Measurements from ENCODE around the gene ZPBP2.
A peak's percentile ranks its signal among the peaks of the same experiment; 100 is the strongest.
"Not testable (repeated sequence)": the region's sequence is repeated elsewhere in the genome, so short reads cannot be mapped to it uniquely, and the experiment has no call there.

The ZPBP2 gene

DNA sequence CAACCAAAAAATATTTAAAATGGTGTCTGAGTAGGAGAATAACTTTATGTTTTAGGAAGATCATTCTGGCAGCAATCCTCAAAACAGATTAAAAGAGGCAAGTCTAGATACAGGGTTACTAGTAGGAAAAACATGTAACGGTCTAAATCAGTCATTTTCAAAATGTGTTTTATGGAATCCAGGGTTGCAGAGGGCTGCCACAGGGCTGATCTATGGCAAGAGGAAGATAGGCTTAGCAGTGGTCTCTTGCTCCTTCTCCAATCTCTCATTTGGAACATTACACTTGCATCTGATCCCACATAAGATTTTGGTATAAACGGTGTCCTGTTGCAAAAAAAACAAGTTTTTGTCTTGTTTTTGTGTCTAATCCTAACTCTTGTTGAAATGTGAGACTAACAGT, 13.1 kb upstream of the ZPBP2 start:
- DNase-seq: no peak

DNA sequence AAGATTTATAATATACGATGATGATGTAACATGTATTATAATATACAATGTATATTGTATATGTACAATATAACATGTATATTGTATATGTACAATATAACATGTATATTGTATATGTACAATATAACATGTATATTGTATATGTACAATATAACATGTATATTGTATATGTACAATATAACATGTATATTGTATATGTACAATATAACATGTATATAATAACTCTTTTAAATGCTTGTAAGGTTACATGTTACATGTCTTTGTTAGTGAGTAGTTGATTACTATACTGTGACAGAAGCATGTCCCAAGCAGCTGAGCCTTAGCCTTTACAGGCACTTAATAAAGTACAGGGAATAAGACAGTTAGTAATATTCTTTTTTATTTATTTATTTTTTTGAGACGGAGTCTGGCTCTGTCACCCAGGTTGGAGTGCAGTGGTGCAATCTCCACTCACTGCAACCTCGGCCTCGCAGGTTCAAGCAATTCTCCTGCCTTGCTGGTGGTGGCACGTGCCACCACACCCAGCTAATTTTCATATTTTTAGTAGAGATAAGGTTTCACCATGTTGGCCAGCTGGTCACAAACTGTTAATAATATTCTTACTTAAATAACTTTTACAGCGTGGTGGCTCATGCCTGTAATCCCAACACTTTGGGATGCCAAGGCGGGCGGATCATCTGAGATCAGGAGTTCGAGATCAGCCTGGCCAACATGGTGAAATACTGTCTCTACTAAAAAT, 11.9 kb upstream of the ZPBP2 start:
- not testable (repeated sequence) for DNase-seq

DNA sequence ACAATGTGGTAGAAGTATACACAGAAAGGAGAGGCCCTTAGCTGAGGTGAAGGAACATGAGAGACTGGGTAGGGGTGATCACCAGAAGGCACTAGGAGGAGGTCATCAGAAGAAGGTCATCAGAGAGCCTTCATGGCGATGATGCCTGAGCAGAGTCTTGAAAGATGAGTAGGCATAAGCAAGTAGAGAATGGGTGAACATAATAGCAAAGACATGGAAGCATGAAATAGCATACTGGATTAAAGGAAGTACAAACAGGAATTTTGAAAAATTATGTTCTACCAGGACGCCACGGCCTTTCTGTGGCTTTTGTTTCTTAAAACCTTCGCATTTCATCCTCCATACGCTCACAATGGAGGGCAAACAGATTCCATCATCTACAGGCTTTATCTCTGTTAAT, 6.8 kb upstream of the ZPBP2 start:
- DNase-seq: no peak

DNA sequence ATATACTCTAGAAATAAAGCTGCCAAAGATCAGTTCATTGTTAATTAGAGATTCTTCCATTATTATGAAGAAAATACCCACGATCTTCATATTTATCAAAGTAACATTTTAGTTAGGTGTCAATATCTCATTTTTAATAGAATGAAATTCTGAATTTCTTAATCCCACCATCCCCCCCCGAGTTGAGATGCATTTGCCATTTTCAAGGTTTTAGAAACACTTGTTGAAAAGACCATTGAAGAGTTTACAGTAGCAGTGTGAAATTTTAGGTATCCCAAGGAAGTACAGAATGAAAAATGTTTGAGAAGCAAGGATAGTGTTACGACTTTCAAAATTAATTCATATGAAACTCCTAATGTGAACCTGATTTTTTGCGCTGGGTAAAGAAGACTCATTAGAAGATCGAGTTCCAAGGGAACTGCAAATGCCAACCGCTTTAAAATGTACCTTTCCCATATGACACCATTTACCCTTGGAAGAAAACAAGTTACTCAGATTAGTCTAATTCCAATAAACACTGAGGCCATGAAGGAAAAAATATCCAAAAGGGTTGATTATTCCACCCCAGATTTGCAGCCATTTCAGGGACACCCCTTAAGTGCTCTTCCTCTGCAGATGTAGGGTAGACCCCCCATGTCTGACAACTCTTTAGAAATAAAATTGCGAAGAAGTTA, 4.6 kb upstream of the ZPBP2 start:
- DNase-seq: no peak

DNA sequence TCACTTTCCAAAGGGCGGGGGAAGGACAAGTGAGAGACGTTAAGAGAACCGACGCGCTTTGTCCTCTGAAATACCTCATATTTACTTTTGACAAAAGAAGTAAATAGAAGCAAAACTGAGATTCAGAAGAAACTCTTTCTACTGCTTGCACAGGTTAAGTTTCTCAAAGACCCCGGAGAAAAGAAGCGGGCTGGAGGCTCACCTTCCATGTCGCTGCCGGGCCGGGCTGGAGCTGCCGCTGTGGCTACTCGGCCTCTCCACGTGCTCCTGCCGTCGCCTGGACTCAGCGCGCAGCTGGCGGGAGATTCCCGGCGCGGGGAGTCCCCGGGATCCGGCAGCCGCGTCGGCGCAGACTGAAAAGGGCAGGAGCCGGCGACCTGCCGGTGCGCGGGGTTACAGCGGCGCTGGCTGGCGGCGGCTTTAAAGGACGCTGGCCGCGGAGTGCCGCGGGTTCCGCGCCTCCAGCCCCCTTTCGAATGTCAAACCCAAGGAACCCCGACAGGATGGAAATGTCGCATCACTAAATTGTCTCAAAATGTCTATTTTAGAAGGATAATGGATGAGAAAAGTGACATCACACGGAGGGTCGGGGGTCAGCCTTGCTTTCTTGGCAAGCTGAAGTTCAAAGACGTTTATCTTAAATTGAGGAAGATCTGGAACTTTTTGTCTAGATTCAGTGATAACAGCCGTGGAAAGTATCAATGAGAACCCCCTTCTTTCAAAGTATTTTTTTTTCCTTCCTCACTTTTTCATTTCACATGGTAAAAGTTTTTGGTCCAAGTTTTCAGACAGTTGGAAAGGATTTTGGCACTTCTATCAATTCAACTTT, 3.9 kb upstream of the ZPBP2 start, which contains the start of gene IKZF3:
TSS of gene IKZF3 (minus strand) at position 395 of the 829 bp plus-strand sequence. CDS start at position 209, 186 bp downstream.
- DNase-seq: peak in 4 of 51 donors; percentile 4 to 19 (median 14)

DNA sequence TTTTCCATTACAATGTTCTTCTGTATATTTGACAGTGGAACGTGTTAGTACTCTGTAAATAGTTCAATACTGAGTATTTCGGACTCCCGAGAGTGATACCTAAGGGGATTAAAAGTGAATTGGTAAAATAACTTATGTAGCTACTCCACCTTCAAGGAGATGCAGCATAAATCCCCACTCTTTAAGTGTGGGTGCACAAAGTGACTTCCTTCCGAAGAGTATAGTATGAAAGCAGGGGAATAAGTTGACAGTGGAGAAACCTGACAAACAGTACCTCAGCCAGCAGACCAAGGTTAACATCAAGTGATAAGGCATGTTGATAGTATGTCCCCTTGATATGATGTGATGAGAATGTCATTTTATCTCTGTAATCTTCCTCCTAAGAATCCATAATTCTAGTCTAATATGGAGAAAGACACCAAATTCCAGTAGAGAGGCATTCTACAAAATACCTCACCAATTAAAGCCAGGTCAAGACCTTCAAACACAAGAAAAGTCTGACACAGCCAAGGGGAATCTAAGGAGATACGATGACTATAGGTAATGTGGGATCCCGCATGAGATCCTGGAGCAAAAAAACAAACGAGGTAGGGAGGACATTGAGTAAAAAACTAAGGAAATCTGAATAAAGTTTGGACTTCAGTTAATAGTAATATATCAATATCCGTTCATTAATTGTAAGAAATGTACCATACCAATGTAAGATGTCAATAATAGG, 1.8 kb upstream of the ZPBP2 start:
- no peak for DNase-seq

DNA sequence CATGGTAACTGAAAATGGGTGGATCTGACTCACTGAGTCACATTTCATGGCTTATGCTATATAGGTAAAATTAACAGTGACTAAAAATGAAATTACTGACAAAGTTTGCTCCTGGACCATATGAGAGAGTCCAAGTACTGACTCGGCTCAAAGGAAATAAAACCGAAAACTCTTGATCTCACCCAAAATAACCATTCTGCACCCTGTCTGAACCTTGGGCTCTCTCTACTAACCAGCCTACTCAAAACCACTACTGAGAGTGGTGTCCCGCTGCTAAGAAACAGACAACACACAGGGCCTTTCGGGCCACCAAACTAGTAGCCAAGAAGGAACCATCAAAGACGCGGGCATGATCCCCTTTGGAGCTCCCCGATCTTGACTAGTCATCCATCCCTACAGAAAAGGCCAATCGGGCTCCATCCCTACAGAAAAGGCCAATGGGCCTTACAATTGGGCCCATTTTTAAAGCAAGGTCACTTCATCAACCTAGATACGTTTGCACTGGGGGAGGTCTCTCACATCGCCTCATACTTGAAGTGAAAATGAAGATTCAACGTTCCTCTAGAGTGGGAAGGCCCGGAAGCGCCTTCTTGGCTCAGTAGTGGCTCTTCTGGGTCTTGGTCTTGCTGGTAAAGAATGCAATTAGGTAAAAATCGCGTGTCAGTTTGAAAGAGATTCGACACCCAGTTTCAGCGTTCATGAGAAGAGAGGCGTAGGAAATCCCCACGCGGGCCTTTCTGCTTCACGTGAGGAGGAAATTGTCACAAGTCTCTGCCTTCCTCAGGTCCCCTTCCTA, 720 bp upstream of the ZPBP2 start:
- no peak for DNase-seq

DNA sequence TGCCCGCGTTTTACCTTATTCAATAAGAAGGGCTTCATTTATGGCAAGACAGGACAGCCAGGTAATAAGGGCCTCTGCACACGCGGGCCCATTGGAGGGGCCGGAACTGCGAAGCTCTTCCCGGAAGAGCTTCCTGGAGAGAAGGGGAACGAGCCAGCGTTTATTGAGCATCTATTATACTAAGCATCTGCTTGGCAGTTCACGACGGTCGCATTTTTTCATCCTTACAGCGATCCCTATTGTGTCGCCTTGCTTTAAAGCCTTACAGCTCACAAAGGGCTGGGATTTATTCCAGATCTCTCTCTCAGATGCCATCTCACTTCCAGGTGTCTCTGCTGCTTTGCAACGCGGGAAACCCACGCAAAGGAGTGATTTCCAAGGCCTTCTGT, 546 bp downstream of the ZPBP2 start:
- no peak for DNase-seq

DNA sequence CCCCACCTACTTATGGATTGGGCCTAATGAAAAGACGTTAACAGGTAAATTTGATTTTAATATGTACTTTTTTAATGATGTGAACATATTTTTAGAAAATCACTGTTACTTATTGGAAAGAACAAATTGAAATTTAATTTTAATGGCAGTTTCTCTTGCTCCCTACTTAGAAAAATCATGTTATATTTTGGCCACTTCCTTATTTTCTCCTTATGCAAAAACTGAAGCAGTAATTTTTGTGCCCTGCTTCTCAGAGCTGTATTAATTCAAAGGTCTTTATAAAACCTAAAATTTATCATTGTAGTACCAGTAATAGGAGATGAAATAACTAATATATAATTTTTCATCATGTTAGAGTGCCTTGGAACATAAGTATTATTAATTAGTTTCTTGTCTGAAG, 2.8 kb downstream of the ZPBP2 start:
- no peak for DNase-seq

DNA sequence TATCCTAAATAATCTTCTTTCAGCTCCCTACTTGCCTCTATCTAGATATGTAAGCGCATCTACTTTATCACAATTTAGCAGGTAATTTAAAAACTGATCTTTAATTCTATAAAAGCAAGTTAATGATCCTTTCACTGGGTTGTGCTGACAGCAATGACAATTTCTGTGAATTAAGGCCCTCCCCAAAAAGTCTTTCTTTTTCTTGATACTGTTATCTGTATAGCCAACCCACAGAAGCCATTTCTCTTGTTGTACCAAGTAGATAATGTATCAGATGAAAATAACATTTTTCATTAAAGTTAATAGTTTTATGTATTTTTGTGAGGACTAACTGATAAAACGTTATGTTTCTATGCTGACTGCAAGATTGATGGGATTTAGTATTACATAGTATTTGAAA, 3.8 kb downstream of the ZPBP2 start:
- DNase-seq: no peak

DNA sequence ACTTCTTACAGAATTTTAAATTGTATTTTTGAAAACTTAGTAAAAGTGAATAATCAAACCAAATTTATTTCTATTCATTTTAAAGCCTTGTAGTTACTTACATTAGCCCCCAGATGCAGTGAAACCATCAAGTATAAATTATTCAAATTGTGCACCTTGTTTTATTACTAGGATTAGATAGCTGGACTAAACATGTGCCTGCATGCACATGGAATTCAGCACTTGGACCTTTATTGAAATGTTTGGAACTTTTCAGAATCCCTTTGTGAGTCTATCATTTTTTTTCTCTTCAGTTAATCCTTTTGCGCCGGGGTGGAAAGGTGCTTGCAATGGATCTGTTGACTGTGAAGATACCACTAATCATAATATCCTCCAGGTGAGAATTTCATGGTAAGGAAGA, 4.7 kb downstream of the ZPBP2 start:
- no peak for DNase-seq

DNA sequence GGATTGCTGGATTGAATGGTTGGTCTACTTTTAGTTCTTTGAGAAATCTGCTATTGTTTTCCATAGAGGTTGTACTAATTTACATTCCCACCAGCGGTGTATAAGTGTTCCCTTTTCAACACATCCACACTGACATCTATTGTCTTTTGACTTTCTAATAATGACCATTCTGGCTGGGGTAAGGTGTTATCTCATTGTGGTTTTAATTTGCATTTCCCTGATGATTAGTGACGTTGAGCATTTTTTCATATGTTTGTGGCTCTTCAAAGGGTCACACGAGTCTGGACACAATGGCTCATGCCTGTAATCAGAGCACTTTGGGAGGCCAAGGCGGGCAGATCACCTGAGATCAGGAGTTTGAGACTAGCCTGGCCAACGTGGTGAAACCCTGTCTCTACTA, 18.1 kb downstream of the ZPBP2 start:
- not testable (repeated sequence) for DNase-seq

DNA sequence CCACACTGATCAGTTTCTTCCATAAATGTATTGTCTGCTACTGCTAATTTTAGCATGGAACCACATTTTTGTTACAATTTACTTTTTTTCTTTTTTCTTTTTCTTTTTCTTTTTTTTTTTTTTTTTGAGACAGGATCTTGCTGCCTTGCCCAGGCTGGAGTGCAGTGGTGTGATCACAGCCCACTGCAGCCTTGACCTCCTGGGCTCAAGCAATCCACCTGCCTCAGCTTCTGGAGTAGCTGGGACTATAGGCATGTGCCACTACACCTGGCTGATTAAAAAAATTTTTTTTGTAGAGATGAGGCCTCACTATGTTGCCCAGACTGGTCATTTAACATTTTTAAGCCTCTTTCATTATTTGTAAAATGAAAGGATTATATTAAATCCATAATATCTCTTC, 19.1 kb downstream of the ZPBP2 start:
- no peak for DNase-seq

DNA sequence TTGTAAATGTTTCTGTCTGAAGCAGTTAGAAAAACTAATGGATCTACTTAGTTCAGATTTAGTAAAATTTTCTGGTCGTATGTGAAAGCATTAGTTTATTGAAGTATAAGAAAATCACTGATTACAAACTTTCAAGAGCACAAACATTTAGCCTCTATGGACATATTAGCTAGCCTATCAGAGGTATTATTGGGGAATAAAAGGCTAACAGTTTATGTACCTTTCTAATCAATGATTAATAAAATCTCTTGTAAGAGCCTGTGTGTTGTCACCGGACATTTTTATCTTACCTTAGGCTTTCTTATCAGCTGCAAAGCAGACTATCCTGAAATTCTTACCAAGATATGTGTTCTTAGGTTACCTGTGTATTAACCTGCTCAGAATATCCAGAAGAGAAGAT, 21.2 kb downstream of the ZPBP2 start:
- no peak for DNase-seq

DNA sequence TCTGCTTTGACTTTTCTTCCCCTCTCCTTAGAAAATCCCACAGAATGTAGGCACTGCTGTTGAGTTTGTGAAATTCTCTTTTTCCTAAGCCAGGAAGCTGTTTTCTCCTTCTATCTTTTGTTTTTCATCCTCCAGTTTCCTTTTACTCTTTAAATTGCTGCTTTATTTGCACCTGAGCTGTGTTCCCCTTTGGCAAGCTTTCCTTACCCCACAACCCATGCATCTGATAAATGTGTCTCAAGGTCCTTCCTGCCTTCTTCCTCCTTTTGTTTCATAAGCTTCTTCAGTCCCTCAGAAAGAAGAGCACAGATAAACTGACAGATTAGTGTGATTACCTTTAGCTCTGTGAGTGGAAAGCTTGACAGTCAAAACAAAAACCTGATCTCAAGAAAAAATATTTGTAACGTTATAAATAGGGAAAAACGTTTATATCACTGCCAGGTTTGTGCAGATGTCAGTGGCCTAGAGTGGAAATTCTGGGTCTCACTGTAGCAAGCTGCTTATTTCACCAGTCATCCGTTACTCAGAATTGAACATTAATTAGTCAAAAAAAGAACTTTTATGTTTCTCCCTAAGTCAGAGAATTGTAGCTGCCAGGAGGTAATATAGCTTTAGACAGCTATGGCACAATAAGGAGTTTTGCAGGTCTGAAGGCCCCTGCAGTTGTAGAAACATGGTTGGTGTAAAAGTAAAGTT, 26.8 kb downstream of the ZPBP2 start:
- DNase-seq: no peak

DNA sequence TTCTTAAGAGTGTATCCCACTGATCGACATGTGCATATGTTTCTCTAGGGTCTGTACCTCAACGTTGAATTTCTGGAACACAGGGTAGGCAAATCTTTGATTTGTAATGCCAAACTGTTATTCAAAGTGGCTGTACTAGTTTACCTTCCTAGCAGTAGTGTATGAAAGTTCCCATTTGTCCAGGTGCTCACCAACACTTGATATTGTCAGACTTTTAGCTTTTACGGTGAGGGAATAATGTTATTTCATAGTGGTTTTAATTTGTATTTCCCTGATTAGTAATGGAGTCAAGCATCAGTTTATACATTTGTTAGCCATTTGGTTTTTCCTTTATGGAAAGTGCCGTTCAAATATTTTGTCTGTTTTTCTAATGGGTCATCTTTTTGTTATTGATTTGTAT, 30.1 kb downstream of the ZPBP2 start:
- DNase-seq: no peak

DNA sequence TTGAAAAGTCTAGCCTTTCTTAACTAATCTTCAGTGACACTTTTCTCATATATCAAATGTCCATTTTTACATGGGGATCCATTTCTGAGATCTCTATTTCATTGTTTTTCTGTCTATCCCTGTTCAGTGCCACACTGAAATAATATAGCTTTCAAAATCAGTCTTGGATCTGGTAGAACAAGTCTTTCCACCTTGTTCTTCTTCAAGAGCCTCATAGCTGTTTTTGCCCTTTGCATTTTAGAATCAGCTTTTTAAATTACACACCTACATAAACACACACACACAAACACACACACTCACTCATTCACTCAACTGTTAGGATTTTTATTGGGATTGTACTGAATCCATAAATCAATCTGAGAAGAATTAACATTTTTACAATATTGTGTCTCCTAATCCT, 31.2 kb downstream of the ZPBP2 start:
- no peak for DNase-seq

DNA sequence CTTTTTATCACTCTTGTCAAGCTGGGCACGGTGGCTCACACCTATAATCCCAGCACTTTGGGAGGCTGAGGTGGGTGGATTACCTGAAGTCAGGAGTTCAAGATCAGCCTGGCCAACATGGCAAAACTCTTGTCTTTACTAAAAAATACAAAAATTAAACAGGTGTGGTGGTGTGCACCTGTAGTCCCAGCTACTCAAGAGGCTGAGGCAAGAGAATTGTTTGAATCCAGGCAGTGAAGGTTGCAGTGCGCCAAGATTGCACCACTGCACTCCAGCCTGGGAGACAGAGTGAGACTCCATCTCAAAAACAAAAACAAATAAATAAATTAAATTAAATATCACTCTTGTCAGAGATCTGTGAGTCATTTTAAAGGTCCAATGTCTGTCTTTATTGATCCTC, 34.0 kb downstream of the ZPBP2 start:
- not testable (repeated sequence) for DNase-seq

DNA sequence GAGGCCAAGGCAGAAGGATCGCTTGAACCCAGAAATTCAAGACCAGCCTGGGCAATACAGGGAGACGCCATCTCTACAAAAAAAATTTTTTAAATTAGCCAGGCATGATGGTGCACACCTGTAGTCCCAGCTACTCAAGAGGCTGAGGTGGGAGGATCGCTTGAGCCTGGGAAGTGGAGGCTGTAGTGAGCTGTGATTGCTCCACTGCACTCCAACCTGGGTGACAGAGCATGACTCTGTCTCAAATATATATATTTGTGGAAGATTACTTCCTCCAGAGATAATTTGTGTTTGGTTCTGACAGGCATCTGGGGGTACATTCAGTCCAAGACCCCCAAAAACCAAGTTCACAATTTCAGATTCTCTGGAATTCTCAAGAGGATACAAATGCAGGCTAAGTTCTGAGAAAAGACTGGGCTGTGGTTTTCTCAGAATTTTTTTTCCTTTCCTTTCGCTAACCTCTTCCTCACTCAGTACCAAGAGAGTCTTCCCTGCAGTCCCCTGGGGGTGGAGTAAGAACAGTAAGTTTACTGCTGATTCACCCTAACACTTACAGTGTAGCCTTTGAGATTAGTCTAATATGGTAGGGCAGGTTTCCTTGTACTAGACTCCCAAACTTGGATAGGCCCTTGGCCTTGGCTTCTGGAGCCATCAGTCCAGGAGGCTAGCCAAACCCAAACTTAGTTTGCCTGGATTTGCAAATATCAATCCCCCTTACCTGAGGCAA, 35.3 kb downstream of the ZPBP2 start:
- DNase-seq: no peak

DNA sequence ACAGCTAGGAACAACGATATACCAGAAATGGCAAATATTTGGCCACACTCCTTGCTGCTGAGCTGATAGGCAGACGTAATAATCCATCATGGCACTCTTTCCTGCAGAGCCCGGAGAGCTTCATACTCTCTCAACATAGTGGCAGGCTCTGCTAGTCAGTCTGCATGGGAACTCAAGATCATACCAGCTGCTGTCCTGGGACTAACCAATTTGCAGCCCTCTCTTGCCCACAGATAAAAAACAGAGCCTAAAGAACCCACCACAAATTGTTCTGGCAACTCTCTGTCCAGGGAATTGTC, 36.9 kb downstream of the ZPBP2 start:
- no peak for DNase-seq
